ENCODE results near the gene SLC13A1.
"Not testable (repeated sequence)": the region's sequence is repeated elsewhere in the genome, so short reads cannot be mapped to it uniquely, and the experiment has no call there.

Gene SLC13A1

GRCh38 chr7:123199883-123200282, at the start of gene SLC13A1:
SLC13A1 (minus strand) TSS chr7:123199969; CDS start chr7:123199946, 23 bp downstream.
- H3K9ac ChIP-seq (ENCODE audit: low read length): no peak within 1 kb of the TSS
- no peaks in the 10 kb centered on the region for H3K4me1 ChIP-seq (ENCODE audit: control insufficient read depth, insufficient read depth, low read length)
- H3K4me3 ChIP-seq (ENCODE audit: low read length): no peak within 1 kb of the TSS
- H3K9me3 ChIP-seq (ENCODE audit: control insufficient read depth, low read length): no peaks in the 10 kb centered on the region
- no peaks in the 10 kb centered on the region for H3K36me3 ChIP-seq (ENCODE audit: control insufficient read depth, insufficient read depth, low read length, severe bottlenecking)
- no peak for DNase-seq (ENCODE audit: low read depth)
- H3K27me3 ChIP-seq (replicated peaks; ENCODE audit: control insufficient read depth, insufficient read depth, low read length): no peaks in the 10 kb centered on the region

- no peaks in the 10 kb centered on the region for H3K9me3 ChIP-seq (ENCODE audit: control insufficient read depth, low read length)
- H3K27me3 ChIP-seq (replicated peaks; ENCODE audit: control insufficient read depth, insufficient read depth, low read length): no peaks in the 10 kb centered on the region
- no peak overlapping the region for H3K4me3 ChIP-seq (ENCODE audit: low read length)
- H3K9ac ChIP-seq (ENCODE audit: low read length): no peak overlapping the region
- H3K4me1 ChIP-seq (ENCODE audit: control insufficient read depth, insufficient read depth, low read length): no peaks in the 10 kb centered on the region
- no peaks in the 10 kb centered on the region for H3K36me3 ChIP-seq (ENCODE audit: control insufficient read depth, insufficient read depth, low read length, severe bottlenecking)
- no peak for DNase-seq (ENCODE audit: low read depth)
Measured at GRCh38 chr7:123244768-123245167, 45.0 kb upstream of the SLC13A1 start.

- H3K27me3 ChIP-seq (replicated peaks; ENCODE audit: control insufficient read depth, insufficient read depth, low read length): no peaks in the 10 kb centered on the region
- no peak overlapping the region for H3K4me3 ChIP-seq (ENCODE audit: low read length)
- DNase-seq (ENCODE audit: low read depth): no peak
- no peaks in the 10 kb centered on the region for H3K9me3 ChIP-seq (ENCODE audit: control insufficient read depth, low read length)
- no peaks in the 10 kb centered on the region for H3K4me1 ChIP-seq (ENCODE audit: control insufficient read depth, insufficient read depth, low read length)
- no peaks in the 10 kb centered on the region for H3K36me3 ChIP-seq (ENCODE audit: control insufficient read depth, insufficient read depth, low read length, severe bottlenecking)
- H3K9ac ChIP-seq (ENCODE audit: low read length): no peak overlapping the region
Measured at GRCh38 chr7:123242467-123243092, 42.8 kb upstream of the SLC13A1 start.

GRCh38 chr7:123241809-123242208, 42.0 kb upstream of the SLC13A1 start:
- DNase-seq (ENCODE audit: low read depth): no peak
- Histone ChIP-seq H3K27me3 (replicated peaks; ENCODE audit: control insufficient read depth, insufficient read depth, low read length) (no peaks in the 10 kb centered on the region), H3K36me3 (ENCODE audit: control insufficient read depth, insufficient read depth, low read length, severe bottlenecking) (no peaks in the 10 kb centered on the region), H3K9ac (ENCODE audit: low read length) (no peak overlapping the region), H3K4me3 (ENCODE audit: low read length) (no peak overlapping the region), H3K9me3 (ENCODE audit: control insufficient read depth, low read length) (no peaks in the 10 kb centered on the region), H3K4me1 (ENCODE audit: control insufficient read depth, insufficient read depth, low read length) (no peaks in the 10 kb centered on the region)

- Histone ChIP-seq H3K4me3 (ENCODE audit: low read length) (no peak overlapping the region), H3K9ac (ENCODE audit: low read length) (no peak overlapping the region), H3K36me3 (ENCODE audit: control insufficient read depth, insufficient read depth, low read length, severe bottlenecking) (no peaks in the 10 kb centered on the region), H3K4me1 (ENCODE audit: control insufficient read depth, insufficient read depth, low read length) (no peaks in the 10 kb centered on the region), H3K9me3 (ENCODE audit: control insufficient read depth, low read length) (no peaks in the 10 kb centered on the region), H3K27me3 (replicated peaks; ENCODE audit: control insufficient read depth, insufficient read depth, low read length) (no peaks in the 10 kb centered on the region)
- no peak for DNase-seq (ENCODE audit: low read depth)
Measured at GRCh38 chr7:123231021-123232000, 31.5 kb upstream of the SLC13A1 start.

GRCh38 chr7:123230603-123231002, 30.8 kb upstream of the SLC13A1 start:
- Histone ChIP-seq H3K4me1 (ENCODE audit: control insufficient read depth, insufficient read depth, low read length) (no peaks in the 10 kb centered on the region), H3K9me3 (ENCODE audit: control insufficient read depth, low read length) (no peaks in the 10 kb centered on the region), H3K36me3 (ENCODE audit: control insufficient read depth, insufficient read depth, low read length, severe bottlenecking) (no peaks in the 10 kb centered on the region), H3K4me3 (ENCODE audit: low read length) (no peak overlapping the region), H3K27me3 (replicated peaks; ENCODE audit: control insufficient read depth, insufficient read depth, low read length) (no peaks in the 10 kb centered on the region), H3K9ac (ENCODE audit: low read length) (no peak overlapping the region)
- no peak for DNase-seq (ENCODE audit: low read depth)

- no peak for DNase-seq (ENCODE audit: low read depth)
- Histone ChIP-seq H3K27me3 (replicated peaks; ENCODE audit: control insufficient read depth, insufficient read depth, low read length) (no peaks in the 10 kb centered on the region), H3K9me3 (ENCODE audit: control insufficient read depth, low read length) (no peaks in the 10 kb centered on the region), H3K4me3 (ENCODE audit: low read length) (no peak overlapping the region), H3K9ac (ENCODE audit: low read length) (no peak overlapping the region), H3K36me3 (ENCODE audit: control insufficient read depth, insufficient read depth, low read length, severe bottlenecking) (no peaks in the 10 kb centered on the region), H3K4me1 (ENCODE audit: control insufficient read depth, insufficient read depth, low read length) (no peaks in the 10 kb centered on the region)
Measured at GRCh38 chr7:123230147-123230546, 30.4 kb upstream of the SLC13A1 start.

GRCh38 chr7:123229426-123229825, 29.7 kb upstream of the SLC13A1 start:
- Histone ChIP-seq H3K9ac (ENCODE audit: low read length) (no peak overlapping the region), H3K4me1 (ENCODE audit: control insufficient read depth, insufficient read depth, low read length) (no peaks in the 10 kb centered on the region), H3K27me3 (replicated peaks; ENCODE audit: control insufficient read depth, insufficient read depth, low read length) (no peaks in the 10 kb centered on the region), H3K36me3 (ENCODE audit: control insufficient read depth, insufficient read depth, low read length, severe bottlenecking) (no peaks in the 10 kb centered on the region), H3K9me3 (ENCODE audit: control insufficient read depth, low read length) (no peaks in the 10 kb centered on the region), H3K4me3 (ENCODE audit: low read length) (no peak overlapping the region)
- DNase-seq (ENCODE audit: low read depth): no peak

- not testable (repeated sequence) for DNase-seq (ENCODE audit: low read depth); H3K9ac ChIP-seq (ENCODE audit: low read length); H3K27me3 ChIP-seq (replicated peaks; ENCODE audit: control insufficient read depth, insufficient read depth, low read length); H3K4me1 ChIP-seq (ENCODE audit: control insufficient read depth, insufficient read depth, low read length); H3K9me3 ChIP-seq (ENCODE audit: control insufficient read depth, low read length); H3K36me3 ChIP-seq (ENCODE audit: control insufficient read depth, insufficient read depth, low read length, severe bottlenecking); H3K4me3 ChIP-seq (ENCODE audit: low read length)
Measured at GRCh38 chr7:123227666-123228065, 27.9 kb upstream of the SLC13A1 start.

GRCh38 chr7:123220396-123220795, 20.6 kb upstream of the SLC13A1 start:
- H3K9me3 ChIP-seq (ENCODE audit: control insufficient read depth, low read length): peaks cover 16% of the 10 kb centered on the region
- no peak overlapping the region for H3K4me3 ChIP-seq (ENCODE audit: low read length)
- no peaks in the 10 kb centered on the region for H3K36me3 ChIP-seq (ENCODE audit: control insufficient read depth, insufficient read depth, low read length, severe bottlenecking)
- no peak overlapping the region for H3K9ac ChIP-seq (ENCODE audit: low read length)
- no peaks in the 10 kb centered on the region for H3K27me3 ChIP-seq (replicated peaks; ENCODE audit: control insufficient read depth, insufficient read depth, low read length)
- DNase-seq (ENCODE audit: low read depth): no peak
- no peaks in the 10 kb centered on the region for H3K4me1 ChIP-seq (ENCODE audit: control insufficient read depth, insufficient read depth, low read length)

GRCh38 chr7:123218866-123219265, 19.1 kb upstream of the SLC13A1 start:
- Histone ChIP-seq H3K9ac (ENCODE audit: low read length) (no peak overlapping the region), H3K36me3 (ENCODE audit: control insufficient read depth, insufficient read depth, low read length, severe bottlenecking) (no peaks in the 10 kb centered on the region), H3K4me3 (ENCODE audit: low read length) (no peak overlapping the region), H3K4me1 (ENCODE audit: control insufficient read depth, insufficient read depth, low read length) (no peaks in the 10 kb centered on the region), H3K9me3 (ENCODE audit: control insufficient read depth, low read length) (peaks cover 25% of the 10 kb centered on the region), H3K27me3 (replicated peaks; ENCODE audit: control insufficient read depth, insufficient read depth, low read length) (no peaks in the 10 kb centered on the region)
- DNase-seq (ENCODE audit: low read depth): no peak
